Nephron (organoid): ENCODE measurements around the gene CAPN8.

Experiments
- H3K27ac Mint-ChIP-seq, 3 experiments: 2 replicates each; pipeline ENCODE4 v1.8.0; 2020; ENCODE audit warnings: mixed read lengths in 3 of 3, mild to moderate bottlenecking in 2 of 3, moderate library complexity in 1 of 3
- H3K27me3 Mint-ChIP-seq: 2 replicates; pipeline ENCODE4 v1.8.0; 2021; ENCODE audit warnings: low read depth, mild to moderate bottlenecking, moderate library complexity, mixed read lengths
- H3K36me3 Mint-ChIP-seq: 2 replicates; pipeline ENCODE4 v1.8.0; 2020; ENCODE audit warnings: low read depth, mixed read lengths
- H3K4me1 Mint-ChIP-seq: 2 replicates; pipeline ENCODE4 v1.8.0; 2020; ENCODE audit warnings: mixed read lengths
- H3K4me3 Mint-ChIP-seq, 3 experiments: 2 replicates each; pipeline ENCODE4 v1.8.0; 2020; ENCODE audit warnings: mild to moderate bottlenecking in 3 of 3, mixed read lengths in 3 of 3, moderate library complexity in 2 of 3
- H3K9me3 Mint-ChIP-seq: 2 replicates; pipeline ENCODE4 v1.8.0; 2020; ENCODE audit warnings: mixed read lengths
- CTCF ChIP-seq, 3 experiments: fragments of 200-600 bp; sonication (generic); IDR thresholded peaks; one replicate each; pipeline ENCODE4 v1.5.0; 2021; ENCODE audit warnings: antibody characterized with exemption in 3 of 3; ENCODE audit not compliant: unreplicated experiment in 3 of 3

Gene CAPN8

GRCh38 chr1:223712194-223712849 is 46.8 kb upstream of the CAPN8 start, which contains the start of gene CAPN2:
CAPN2 (plus strand) TSS chr1:223712539; CDS start chr1:223712641, 102 bp downstream.
- peaks cover 58% of the 10 kb centered on the region for H3K4me1 Mint-ChIP-seq
- H3K4me3 Mint-ChIP-seq = peak within 1 kb of the TSS; percentile 87 to 90 (median 89)
- peak; percentile 76 to 83 (median 79) for TF ChIP-seq CTCF (IDR thresholded peaks at IDR 0.05; ENCODE audit: unreplicated experiment in 3 of 3)
- H3K27ac Mint-ChIP-seq = peak within 1 kb of the TSS; percentile 77 to 85 (median 85)
- no peaks in the 10 kb centered on the region for H3K9me3 Mint-ChIP-seq
- peaks cover 4% of the 10 kb centered on the region for H3K36me3 Mint-ChIP-seq
- peaks cover 7% of the 10 kb centered on the region for H3K27me3 Mint-ChIP-seq

GRCh38 chr1:223711747-223712193 is 46.3 kb upstream of the CAPN8 start:
- no peak for TF ChIP-seq CTCF (IDR thresholded peaks at IDR 0.05; ENCODE audit: unreplicated experiment in 3 of 3)
- H3K9me3 Mint-ChIP-seq = no peaks in the 10 kb centered on the region
- peak overlapping the region; percentile 68 to 78 (median 76) for H3K4me3 Mint-ChIP-seq
- peaks cover 62% of the 10 kb centered on the region for H3K4me1 Mint-ChIP-seq
- peaks cover 7% of the 10 kb centered on the region for H3K27me3 Mint-ChIP-seq
- H3K36me3 Mint-ChIP-seq = no peaks in the 10 kb centered on the region
- H3K27ac Mint-ChIP-seq = peak overlapping the region; percentile 58 to 85 (median 72)

- Mint-ChIP-seq H3K4me1 (peaks cover 62% of the 10 kb centered on the region), H3K36me3 (no peaks in the 10 kb centered on the region), H3K27me3 (peaks cover 7% of the 10 kb centered on the region), H3K27ac (peak overlapping the region; percentile 58 to 85 (median 72)), H3K9me3 (no peaks in the 10 kb centered on the region), H3K4me3 (peak overlapping the region; percentile 68 to 78 (median 76))
- no peak for TF ChIP-seq CTCF (IDR thresholded peaks at IDR 0.05; ENCODE audit: unreplicated experiment in 3 of 3)
These were observed 45.7 kb upstream of the CAPN8 start for GRCh38 chr1:223711173-223711572.

- Mint-ChIP-seq H3K36me3 (no peaks in the 10 kb centered on the region), H3K27me3 (peaks cover 7% of the 10 kb centered on the region), H3K4me1 (peaks cover 66% of the 10 kb centered on the region), H3K27ac (peak overlapping the region; percentile 72 to 90 (median 85)), H3K9me3 (no peaks in the 10 kb centered on the region), H3K4me3 (peak overlapping the region; percentile 40 to 81 (median 44))
- no peak for TF ChIP-seq CTCF (IDR thresholded peaks at IDR 0.05; ENCODE audit: unreplicated experiment in 3 of 3)
These were observed 45.0 kb upstream of the CAPN8 start for GRCh38 chr1:223710179-223711133.

- TF ChIP-seq CTCF (IDR thresholded peaks at IDR 0.05; ENCODE audit: unreplicated experiment in 3 of 3) = peak; percentile 45 to 57 (median 53)
- peak overlapping the region; percentile 29 to 90 (median 78) for H3K27ac Mint-ChIP-seq
- peaks cover 66% of the 10 kb centered on the region for H3K4me1 Mint-ChIP-seq
- H3K4me3 Mint-ChIP-seq = peak overlapping the region; percentile 40 to 81 (median 69)
- H3K36me3 Mint-ChIP-seq = no peaks in the 10 kb centered on the region
- H3K27me3 Mint-ChIP-seq = peaks cover 7% of the 10 kb centered on the region
- H3K9me3 Mint-ChIP-seq = no peaks in the 10 kb centered on the region
These were observed 44.1 kb upstream of the CAPN8 start for GRCh38 chr1:223709598-223709997.
